GM12892 (cell line): Measurements from ENCODE around the gene KRT74.

Experiments used
- POLR2A ChIP-seq: IDR thresholded peaks from 2 replicates; pipeline ENCODE4 v1.6.1; 2011; ENCODE audit warnings: low read depth, low read length, control low read depth
- POLR2AphosphoS5 ChIP-seq: IDR thresholded peaks from 2 replicates; pipeline ENCODE4 v1.6.1; 2011; ENCODE audit warnings: low read depth, low read length, control low read depth
- TAF1 ChIP-seq: IDR thresholded peaks from 2 replicates; pipeline ENCODE4 v1.6.1; 2011; ENCODE audit warnings: low read depth, mild to moderate bottlenecking, control low read depth, low read length, borderline replicate concordance

DNA sequence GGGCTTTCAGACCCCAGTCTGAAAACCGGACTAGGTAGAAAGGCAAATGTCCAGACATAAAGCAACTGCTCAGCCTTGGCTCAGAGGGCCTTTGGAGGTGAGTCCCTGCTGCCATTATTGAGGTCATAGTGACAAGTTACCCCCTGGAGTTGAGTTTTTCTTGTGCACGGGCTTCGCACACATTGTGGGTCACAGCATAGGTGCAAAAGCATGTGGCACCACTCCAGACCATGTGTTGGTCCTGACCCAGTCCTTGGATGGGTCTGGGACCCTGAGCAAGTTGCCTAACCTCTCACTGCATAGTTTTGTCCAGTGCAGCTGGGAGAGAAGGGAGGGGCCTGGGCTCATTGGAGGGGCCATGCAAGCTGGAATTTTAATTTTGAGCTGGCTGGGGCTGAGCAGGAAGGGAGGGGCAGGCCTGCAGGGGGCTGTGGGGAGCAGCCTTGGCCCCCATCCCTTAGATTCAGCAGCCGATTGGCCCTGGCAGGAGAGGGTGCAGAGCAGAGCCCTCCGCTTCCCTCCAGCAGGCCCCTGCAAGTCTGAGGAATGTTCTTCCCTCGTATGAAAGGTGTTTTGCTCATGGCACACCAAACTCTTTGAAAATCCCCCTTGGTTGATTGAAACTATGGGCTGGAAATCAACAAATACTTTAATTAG is 49.3 kb downstream of the KRT74 start:
- no peak for TF ChIP-seq POLR2A
- no peak for TF ChIP-seq POLR2AphosphoS5
- TF ChIP-seq TAF1: no peak
